HG03280 (cell line): ENCODE results near the gene COLEC11.
"Not testable (repeated sequence)": the region's sequence is repeated elsewhere in the genome, so short reads cannot be mapped to it uniquely, and the experiment has no call there.

Source experiments
- ATAC-seq: cut with Tn5 transposase; IDR thresholded peaks from one replicate; pipeline ENCODE4 v1.9.1; 2021; ENCODE audit warnings: mild to moderate bottlenecking, moderate library complexity; ENCODE audit not compliant: unreplicated experiment

The COLEC11 gene

DNA sequence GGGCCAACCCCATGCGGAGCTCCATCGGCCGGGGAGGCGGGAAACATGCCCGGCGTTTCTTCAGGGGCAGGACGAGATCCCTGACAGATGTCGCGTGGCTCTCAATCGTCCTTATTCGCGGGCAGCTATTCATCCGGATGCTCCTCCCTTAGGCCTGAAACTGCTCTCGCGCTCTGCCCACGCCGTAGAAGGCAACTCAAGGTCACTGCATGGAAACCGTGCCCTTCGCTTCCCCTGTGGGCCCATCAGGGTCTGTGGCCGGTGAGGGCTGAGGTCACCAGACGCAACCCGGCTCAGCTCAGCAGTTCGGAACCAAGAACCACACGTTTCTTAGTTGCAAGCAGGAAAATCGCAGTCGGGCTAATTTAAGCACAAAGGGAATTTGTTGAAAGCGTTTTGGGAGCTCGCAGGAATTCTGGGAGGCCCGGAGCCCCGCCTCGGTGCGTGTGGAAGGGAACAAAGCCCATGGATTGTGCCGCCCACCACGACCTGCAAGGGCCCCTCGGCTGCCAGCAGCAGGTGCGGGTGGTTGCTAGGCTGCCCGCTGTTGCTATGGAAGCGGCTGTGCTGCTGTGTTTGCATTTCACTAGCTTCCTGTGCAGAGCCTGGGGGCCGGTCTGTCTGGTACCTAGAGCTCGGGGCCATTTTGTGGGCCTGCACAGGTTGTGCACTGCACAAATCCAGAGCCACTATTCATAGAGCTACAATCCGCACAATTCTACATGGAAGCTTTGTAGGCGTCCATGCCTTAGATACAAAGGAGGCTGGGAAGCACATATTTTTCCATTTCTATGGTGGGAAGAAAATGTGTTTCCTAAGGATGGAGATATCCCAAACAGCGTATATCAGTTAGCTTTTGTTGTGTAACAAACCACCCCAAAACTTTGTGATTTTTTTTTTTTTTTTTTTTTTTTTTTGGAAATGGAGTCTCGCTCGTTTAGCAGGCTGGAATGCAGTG, 57.1 kb downstream of the COLEC11 start:
- ATAC-seq: peak; percentile 90

DNA sequence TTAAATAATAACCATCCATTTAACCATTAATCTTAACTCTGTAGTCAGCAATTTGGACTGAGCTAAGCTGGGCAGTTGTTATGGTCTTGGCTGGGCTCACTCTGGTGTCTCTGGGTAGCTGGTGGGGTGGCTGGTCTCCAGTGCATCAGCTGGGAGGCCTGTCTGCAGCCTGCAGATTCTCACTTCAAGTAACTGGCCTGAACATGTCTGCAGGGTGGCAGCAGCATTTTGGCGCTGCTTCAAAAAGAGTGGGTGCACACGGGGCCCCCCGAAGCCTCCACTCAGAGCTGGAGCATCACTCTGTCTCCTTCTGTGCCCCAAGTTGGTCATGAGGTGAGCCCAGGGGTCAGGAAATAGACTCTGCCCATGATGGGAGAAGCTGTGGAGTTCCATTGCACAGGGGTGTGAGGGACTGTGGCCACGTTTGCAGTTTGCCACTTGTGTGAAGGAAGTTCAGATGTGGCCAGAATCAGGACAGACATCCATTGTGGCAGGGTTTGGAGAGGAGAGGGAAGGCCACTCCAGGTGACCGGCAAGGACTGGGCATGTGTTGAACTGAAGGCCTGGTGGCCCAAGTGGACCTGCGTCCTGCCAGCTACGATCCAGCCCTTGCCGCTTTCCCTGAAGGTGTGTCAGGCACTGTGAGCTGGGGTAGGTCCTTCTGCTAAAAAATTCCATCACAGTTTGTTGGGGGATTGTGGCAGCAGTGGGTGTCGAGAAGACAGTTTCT, 58.1 kb downstream of the COLEC11 start:
- no peak for ATAC-seq

DNA sequence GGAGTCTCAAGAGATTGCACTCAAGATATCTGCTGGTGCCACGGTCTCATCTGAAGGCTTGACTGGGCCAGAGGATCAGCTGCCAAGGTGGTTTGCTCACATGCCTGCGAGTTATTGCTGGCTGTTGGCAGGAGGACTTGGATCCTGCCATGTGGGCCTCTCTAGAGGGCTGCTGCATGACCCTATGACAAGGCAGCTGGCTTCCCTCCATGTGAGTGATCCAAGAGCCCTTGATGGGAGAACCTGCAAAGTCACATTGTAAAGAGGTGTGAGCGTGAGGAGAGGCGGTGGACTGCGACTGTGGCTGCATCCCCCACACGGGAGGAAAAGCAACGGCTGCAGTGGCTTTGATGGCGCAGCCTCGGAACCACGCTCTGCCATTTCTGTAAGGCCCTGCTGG, 59.1 kb downstream of the COLEC11 start:
- no peak for ATAC-seq

DNA sequence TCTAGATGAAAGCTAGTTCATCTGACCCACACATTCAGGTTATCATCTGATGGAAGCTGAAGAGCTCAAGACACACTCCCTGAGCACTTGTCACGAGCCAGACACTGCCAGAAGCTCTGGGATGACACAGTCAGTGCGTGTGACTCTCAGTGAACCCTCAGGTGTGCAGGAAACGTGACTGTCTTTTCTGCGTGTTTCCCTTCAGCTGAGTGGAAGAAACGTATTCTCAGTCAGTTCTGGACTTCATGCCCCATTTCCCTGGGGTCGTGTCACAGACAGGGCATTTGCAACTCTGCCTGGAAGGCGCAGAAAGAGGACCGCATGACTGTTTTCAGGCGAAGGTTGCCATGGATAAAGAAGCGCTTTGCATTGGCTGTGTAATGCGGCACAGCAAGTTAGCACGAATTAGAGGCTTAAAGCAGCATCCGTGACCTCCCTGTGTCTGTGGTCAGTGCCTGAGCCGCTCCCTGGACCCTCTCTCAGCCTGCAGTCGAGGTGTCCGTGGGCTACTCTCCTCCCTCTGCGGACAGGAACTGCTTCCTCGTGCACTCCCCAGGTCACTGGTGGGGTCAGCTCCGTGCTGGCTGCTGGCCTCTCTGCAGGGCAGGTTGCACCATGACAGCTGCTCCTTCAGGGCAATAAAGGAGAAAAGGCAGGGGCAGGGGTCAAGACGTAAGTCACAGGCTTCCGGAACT, 59.8 kb downstream of the COLEC11 start:
- ATAC-seq: no peak

DNA sequence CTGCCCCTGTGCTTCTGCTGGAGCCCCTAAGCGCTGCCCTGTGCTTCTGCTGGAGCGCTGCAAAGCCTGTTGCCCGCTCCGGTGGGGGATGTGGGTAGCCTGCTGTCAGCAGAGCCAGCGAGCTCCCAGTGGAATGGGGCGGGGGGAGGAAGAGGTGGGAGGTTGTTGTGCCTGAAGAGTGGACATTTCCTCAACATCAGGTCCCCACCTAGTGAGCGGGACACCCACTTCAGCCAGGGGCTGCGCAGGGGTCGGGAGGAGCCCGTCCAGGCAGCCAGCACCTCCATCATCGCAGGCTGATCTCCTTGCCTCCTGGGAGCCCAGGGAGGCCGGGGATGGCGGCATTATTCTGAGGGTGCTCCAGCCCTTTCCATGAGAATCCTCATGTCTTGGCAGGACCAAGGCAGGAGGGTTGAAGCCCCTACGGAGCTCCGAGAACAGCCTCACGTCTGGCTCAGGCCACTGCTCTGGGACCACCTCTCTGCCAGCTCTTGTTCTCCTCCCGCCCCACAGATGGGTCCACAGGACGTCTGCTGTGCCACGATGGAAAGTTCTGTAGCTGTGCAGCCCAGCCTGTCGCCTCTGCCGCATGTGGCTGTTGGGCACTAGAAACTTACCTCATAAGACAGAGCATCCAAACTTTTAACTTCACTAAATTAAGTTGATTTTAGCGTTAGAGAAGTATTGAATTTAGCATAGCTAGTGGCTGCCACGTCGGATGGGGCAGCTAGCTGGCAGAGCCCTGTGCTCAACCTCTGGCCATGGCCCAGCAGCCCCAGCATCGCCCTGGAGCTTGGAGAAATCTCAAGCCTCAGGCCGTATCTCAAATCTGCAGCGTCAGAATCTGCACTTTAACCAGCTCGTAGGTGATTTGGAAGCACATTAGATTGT, 61.2 kb downstream of the COLEC11 start:
- ATAC-seq: no peak

DNA sequence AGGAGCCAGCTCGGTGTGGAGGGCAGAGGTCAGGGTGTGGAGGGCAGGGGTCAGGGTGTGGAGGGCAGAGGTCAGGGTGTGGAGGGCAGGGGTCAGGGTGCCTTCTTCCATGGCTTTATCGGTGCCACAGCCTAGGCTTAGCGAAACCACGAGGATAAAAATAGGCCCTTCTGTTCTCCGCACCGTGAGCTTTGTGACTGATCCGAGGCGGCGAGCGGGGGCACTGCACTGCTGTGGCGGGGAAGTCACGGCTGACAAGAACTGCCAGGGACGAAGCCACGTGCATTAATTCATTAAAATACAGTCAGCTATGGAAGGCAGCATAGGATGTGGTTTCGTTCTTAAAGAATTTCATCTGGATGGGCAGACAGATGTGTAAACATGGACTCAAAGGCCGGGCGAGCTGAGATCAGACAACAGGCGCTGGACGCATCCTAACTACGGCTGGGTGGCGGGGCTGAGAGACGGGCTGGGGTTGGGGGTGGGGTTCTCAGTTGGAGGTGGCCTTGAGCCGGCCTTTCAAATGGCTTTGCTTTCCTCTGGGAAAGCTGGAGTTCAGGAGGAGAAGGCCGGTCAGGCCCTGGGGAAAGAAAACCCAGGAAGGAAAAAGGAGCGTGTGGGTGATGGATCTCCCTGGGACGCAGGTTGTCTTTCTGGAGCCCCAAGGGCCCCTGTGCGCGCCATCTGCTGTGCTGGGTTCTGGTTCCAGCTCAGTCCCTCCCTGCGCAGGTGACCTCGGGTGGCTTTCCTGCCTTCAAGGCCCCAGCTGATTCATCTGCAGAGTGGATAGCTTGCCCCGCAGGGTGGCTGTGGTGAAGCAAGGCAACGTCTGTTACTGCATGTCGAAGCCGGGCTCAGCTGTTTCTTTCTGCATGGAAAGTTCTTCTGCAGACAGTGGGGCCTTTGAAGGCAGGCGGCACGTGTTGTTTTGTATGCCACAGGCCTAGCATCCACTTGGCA, 62.1 kb downstream of the COLEC11 start:
- no peak for ATAC-seq

DNA sequence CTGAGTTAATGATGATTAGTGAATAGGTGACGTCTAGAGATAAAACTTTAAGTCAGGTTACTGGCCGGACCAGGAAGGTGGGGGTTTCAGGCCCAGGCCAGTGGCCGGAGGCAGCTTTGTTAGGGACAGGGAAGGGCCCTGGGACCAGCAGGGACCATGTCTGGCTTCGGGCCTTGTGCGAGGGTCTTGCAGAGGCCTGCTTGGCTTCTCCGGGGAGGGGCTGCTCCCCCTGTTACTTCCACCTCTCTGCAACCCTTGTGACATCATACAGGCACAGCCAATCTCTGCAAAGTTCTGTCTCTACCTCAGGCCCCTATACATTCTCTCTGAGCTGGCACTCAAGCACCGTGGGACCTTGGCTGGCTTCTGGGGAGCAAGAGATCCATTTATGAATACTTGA, 63.0 kb downstream of the COLEC11 start, which contains the start of gene ALLC:
Gene ALLC, plus strand, starts transcription at position 320 of the 400 bp plus-strand sequence. CDS start 12,958 bp downstream, outside the sequence.
- no peak for ATAC-seq

DNA sequence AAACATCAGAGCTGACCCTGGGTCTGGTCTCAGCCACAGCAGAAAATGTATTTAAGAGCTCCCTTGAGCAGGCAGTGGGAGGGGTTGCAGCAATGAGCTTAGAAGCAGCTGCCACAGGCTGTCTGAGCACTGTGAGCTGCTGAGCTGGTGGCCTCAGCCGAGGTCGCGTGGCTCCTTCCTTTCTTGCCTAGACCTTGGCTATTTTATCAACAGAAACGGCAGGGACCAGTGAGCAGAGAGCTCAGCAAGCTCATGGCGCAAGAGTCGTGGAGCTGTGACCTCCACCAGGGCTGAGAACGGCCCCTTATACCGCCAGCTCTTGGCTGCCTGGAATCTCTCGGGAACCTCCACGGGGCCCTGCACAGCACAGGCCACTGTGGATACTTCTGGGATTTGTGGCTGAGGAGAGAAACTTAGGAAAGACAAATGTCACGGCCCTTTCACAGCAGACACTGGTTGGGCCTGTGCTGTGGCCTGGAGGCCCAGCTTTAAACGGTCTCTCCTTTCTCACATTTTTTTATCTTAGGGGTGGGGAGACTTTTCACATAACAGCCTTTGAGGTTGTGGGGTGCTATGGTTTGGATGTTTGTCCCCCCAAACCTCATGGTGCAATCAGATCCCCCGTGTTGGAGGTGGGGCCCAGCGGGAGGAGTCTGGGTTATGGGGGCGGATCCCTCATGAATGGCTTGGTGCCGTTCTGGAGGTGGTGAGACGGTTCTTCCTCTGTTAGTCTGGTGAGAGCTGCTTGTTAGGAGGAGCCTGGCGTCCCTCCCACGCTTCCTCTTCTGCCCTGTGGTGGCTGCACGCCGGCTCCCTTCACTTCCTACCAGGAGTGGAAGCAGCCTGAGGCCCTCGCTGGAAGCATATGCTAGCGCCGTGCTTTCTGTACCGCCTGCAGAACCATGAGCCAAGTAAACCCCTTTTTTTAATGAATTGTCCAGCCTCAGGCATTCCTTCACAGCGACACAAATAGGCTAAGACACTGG, 64.8 kb downstream of the COLEC11 start:
- no peak for ATAC-seq

DNA sequence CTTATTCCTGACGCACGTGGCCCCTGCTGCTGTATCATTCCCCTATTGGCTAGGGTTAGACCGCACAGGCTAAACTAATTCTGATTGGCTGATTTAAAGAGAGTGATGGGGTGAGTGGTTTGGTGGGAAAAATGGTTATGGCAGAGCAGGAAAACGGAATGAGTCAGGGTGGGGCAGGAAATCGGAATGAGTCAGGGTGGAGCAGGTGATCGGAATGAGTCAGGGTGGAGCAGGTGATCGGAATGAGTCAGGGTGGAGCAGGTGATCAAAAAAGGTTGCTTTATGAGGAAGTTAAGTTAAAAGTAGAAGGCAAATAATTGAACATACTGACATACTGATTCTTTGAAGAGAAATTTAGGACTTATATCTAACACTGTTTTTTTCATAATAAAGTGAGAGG, 65.7 kb downstream of the COLEC11 start:
- not testable (repeated sequence) for ATAC-seq

DNA sequence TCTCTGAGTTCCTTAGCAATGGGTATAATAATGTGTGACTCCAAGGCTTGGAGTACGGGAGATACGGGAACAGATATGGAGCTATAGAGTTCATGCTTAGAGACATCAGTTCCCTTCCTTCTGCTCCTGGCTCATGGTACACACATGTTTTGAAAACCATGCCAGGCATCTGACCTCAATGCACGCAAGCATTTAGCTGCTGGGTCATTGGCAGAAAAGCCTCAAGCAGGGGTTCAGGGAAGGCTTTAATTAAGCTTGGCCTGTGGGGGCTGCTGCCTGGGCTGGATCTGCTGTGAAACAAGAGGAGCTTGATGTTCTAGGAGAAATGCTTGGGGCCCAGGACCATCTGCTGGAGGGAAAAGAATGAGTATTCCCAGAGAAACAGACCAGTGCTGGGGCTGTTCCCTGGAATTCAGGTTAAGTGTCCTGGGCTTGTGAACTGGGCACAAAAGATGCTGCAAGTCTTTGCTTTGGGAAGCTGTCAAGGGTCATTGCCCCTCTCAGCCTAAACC, 66.3 kb downstream of the COLEC11 start:
- no peak for ATAC-seq

DNA sequence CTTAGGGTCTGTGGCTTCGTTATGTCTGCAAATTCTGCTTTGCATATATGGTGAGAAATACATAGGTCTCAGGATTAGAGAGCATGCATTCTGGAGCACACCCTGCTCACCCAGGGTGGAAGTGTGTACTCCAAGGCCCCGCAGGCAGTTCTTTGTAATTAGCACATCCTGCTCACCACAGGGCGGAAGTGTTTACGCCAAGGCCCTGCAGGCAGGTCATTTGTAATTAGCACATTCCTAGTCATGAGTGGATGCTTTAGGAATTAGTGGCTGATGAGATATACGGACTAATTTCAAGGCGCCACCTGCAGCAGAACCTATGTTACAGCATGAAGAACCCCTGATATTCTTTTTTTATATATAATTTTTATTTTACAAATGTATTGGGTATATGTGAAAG, 67.3 kb downstream of the COLEC11 start:
- no peak for ATAC-seq

DNA sequence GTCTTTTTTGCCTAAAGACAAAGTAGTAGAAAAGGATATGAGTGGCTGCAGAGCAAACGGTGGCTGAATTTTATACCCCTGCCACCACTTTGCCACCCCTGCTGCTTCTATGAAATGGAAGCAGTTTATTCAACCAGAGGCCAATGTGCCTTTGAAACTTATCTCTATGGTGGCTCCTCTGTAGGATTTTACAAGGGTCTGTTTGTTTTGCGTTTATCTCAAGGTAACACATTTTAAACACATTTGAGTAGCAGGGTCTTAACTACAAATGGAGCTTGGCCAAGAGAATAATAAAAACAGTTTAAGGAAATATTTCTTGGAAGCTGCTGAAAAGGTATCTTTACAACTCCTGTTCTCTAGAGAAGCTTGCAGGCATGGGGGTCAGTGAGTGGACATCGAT, 69.2 kb downstream of the COLEC11 start:
- no peak for ATAC-seq

DNA sequence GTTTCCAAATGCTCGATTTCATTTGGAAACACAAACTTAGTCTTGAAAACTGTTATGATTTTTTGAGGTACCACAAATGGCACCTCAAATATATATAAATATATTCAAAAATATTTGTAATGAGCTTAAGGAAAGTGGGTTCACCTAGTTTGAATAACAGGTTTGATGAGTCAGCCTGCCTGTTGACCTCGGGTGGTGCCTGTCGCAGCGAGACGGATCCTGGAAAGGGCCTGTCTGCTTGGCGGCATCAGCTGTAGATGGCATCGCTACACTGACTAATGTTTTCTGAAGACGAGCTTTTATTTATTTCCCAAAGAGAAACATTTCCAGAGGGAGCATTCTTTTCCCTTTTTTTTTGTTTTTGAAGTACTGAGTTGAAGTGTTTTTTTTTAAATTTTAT, 70.0 kb downstream of the COLEC11 start:
- no peak for ATAC-seq

DNA sequence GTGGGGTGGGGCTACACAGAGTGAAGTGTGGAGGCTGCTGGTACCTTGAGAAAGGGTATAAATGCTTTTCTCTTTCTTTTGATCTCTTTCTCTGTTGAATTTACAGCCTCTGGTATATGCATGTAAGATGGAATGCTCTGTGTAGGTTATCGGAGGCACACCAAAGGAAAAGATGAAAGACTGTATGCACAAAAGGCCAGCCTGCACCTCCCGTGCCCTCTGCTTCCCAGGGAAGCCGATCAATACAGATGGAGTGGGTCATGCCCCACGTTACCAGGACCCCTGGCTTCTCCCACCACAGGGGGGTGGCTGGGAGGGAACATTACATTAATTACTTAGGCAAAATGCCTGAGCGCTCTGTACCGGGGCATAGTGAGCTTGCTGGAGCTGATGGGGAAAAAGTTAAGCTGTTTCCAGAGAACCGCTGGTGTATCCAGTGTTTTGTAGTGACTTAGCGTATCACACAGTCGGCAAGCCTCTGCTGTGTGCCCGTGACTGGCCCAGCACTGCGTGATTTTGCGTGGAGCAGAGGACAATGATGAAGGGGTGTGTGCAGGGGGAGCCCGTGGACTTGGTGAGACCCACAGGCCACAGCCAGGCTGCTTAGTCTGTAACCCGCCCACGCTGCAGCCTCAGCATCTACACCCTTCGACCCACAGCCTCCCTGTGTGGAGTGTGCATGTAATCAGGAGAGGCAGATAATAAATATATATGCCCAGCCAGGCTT, 71.1 kb downstream of the COLEC11 start:
- no peak for ATAC-seq

DNA sequence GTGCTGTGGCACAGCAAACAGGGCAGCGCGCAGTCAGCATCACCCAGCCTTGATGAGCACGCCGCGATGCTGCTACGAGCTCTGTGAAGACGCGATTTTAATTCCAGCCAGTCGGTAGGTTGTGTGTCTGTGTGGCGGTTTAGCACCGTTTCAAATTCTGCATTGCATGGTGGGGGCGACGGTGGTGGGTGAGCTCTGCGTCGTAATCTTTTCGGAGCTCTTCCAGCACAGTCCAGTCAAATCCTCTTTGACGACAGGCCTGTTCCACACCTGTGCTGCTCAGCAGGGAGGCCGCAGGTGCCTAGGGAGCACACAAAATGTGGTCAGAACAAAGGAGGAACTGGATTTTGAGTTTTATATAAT, 71.7 kb downstream of the COLEC11 start:
- no peak for ATAC-seq

DNA sequence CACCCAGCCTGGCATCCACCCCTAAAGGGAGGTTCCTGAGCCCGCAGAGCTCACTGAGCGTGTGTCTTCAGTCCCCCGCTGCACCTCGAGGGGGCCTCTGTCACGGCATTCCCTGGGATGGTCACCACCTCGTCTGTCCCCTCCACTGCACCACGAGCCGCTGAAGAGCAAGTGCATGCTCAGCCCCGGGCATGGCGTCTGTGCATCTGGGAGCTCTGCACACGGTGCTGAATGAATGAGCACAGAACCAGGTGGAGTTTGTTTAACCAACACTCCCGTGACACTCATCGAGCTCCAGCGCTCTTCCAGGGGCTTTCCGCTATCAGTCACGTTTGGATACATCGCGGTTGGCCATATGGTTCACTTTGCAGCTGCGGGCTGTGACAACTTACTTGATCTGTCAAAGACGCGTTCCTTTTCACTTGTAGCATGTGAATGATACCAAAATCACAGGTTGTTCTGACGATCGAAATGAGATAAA, 72.3 kb downstream of the COLEC11 start:
- ATAC-seq: no peak

DNA sequence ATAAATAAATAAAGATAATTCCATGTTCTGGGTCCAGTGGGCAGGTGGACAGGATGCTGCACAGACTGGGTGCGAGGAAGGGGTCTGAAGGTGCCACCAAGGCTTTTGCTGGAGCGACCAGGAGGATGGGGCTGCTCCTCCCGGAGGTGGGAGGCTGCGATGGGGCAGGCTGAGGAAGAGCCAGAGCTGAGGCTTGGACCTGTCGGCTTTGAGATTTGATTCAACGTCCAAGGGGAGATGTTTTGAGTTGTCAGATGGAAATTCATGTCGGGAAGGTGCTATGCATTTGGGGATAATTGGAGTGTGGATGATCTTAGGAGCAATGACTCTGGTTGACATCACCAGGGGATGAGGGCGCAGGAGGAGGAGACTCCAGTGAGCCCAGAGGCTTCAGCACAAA, 74.7 kb downstream of the COLEC11 start:
- no peak for ATAC-seq
